Fibroblast of pulmonary artery (primary cell): ENCODE measurements around the gene HYDIN.

Source experiments
- DNase-seq: peaks from one replicate; pipeline ENCODE4 v3.0.0-alpha.2; 2010; ENCODE audit warnings: low read depth
- H3K4me3 ChIP-seq: replicated peaks from 2 replicates; pipeline ENCODE4 v1.5.1; 2011; ENCODE audit warnings: low read depth, mild to moderate bottlenecking, control low read depth, low read length, moderate library complexity
- TF ChIP-seq, protein P1 (sequence below): IDR thresholded peaks from 2 replicates; pipeline ENCODE4 v1.5.1; 2011; ENCODE audit warnings: mild to moderate bottlenecking, control low read depth, low read length, inconsistent platforms; ENCODE audit errors: missing control alignments

Gene HYDIN

DNA sequence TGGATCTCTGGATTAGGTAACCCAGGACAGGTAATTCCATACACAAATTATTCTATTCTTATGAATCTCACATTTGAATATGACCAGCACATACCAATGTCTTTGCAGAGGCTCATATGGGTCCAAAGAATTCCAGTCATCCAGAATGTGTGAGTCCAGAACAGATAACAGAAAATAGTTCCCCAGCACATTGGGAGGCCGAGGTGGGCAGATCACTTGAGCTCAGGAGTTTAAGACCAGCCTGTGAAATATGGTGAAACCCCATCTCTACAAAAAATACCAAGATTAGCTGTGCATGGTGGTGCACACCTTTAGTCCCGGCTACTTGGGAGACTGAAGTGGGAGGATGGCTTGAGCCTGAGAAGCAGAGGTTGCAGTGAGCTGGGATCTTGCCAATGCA is 26.9 kb downstream of the HYDIN start:
- TF ChIP-seq, protein P1, sequence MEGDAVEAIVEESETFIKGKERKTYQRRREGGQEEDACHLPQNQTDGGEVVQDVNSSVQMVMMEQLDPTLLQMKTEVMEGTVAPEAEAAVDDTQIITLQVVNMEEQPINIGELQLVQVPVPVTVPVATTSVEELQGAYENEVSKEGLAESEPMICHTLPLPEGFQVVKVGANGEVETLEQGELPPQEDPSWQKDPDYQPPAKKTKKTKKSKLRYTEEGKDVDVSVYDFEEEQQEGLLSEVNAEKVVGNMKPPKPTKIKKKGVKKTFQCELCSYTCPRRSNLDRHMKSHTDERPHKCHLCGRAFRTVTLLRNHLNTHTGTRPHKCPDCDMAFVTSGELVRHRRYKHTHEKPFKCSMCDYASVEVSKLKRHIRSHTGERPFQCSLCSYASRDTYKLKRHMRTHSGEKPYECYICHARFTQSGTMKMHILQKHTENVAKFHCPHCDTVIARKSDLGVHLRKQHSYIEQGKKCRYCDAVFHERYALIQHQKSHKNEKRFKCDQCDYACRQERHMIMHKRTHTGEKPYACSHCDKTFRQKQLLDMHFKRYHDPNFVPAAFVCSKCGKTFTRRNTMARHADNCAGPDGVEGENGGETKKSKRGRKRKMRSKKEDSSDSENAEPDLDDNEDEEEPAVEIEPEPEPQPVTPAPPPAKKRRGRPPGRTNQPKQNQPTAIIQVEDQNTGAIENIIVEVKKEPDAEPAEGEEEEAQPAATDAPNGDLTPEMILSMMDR: no peak
- no peak for DNase-seq

DNA sequence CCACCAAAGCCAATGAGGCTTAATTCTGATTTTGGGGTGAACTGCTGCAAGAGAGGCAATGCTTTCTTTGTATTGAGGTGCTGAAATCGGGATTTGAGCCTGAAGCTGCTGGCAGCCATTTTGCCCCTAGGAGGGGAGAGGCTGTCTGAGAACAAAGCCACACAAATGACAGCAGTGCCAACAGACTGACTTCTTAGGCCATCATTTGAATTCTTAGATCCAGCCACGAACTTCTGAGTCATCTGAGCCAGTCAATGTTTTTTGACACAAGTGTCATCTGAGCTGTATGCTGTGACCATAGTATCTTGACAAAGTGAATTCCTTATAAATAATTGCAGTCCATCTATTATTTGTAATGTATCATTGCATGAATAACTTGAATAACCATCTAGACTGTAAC is 29.0 kb downstream of the HYDIN start:
- no peak for DNase-seq
- H3K4me3 ChIP-seq: no peak overlapping the region
- TF ChIP-seq, protein P1: no peak

More for the DNA sequence above, 26.9 kb downstream of the HYDIN start:
- H3K4me3 ChIP-seq: no peak overlapping the region

DNA sequence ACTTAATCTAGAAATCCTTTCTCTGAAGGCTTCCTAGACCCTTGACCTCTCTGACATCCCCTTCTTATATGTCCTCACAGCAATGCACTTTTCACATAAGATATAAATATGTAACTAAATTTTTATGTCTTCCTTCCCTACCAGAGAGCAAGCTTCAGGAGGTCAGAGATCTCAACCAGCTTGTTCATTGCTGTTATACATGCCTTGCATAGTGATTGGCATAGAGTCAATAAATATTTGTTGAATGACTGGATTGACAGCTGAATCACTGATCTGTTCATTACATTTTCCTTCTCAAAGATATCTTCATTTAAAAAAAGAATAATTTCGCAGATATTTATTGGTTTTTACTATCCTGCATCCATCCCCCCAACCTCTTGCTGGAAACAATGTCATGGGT is 29.5 kb downstream of the HYDIN start:
- TF ChIP-seq, protein P1: no peak
- DNase-seq: no peak
- no peak overlapping the region for H3K4me3 ChIP-seq

DNA sequence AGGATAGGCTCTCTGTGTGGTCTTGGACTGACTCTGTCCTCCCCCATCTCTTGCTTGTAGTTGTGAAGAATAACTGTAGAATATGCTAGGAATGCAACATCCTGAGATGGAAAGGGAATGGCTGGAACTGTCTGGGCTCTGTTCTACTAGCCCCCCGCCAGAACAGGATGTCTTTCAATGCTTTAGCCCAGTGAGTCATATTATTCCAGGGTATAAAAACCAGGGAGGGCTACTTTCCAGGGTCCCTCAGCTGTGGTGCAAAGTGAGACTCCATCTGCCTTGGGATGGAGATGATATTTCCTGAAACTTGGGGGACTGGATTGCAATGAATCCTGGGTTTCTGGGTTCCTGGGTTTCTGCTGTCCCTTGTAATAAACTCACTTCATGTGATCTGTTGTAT is 32.1 kb downstream of the HYDIN start:
- H3K4me3 ChIP-seq: no peak overlapping the region
- no peak for DNase-seq
- TF ChIP-seq, protein P1: no peak

DNA sequence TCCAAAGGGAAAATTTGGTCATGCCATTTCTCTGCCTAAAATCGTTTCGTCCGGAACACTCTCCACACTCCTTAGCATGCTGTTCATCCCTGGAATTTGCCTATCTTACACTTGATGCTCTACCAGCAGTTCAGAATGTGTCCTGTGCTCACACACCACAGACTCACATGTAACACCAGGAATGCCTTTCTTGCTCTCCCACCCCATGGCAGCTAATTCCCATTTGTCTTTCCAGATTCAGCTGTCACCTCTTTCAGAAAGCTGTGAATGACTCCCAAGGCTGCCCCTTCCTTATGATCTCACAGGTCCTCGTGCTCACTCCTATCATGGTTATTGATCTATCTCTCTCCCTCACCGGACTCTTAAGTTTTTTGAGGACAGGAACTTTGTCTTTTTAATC is 38.1 kb downstream of the HYDIN start:
- DNase-seq: no peak
- TF ChIP-seq, protein P1: no peak
- H3K4me3 ChIP-seq: no peak overlapping the region

DNA sequence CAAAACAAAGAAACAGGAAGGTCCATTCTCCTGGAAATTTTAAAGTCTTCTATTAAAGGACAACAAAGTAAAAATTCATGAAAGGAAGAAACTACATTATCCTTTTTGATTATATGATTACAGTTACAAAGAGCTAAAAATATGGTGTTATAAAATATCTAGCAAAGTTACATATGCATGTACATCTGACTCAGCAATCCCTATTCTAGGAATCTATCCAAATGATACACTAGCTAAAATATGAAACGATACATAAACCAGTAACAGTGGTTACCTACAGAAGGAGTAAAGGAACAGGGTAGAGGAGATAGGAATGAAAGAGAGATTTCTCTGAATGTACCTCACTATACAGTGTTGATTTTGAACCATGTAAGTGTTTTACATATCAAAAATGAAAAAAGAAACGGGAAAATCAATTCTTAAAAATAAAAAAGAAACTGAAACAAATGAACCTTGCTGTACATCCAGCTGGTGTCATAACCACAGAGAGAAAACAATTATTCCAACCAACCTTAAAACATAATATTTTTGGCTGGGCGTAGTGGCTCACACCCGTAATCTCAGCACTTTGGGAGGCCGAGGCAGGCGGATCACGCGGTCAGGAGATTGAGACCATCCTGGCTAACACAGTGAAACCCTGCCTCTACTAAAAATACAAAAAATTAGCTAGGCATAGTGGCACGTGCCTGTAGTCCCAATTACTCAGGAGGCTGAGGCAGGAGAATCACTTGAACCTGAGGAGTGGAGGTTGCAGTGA is 41.4 kb downstream of the HYDIN start:
- DNase-seq: no peak
- no peak overlapping the region for H3K4me3 ChIP-seq
- TF ChIP-seq, protein P1: no peak

DNA sequence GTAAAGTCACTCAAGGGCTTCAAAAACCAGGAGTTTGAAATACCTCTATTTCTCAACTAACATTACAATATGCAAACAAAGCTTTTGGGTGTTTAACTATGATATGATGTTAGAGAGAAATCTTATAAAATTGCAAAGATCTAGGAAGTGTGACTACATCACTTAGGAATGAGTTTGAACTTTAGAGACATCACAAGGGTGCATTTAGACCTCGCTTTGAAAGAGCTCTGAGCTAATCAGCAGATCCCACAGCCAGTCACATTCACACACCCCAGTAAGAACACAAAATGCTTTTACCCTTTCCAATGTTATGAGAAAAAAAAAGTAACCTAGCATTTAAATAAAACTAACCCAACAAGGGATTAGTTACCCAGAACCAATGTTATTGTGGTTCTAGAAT is 45.2 kb downstream of the HYDIN start:
- TF ChIP-seq, protein P1: no peak
- DNase-seq: no peak
- no peak overlapping the region for H3K4me3 ChIP-seq
